OCI-LY3 (cell line): ENCODE data around the gene CALML4.
"Not testable (repeated sequence)": the region's sequence is repeated elsewhere in the genome, so short reads cannot be mapped to it uniquely, and the experiment has no call there.

Source experiments
- H2AFZ ChIP-seq: fragments of 200-600, 300-600 bp; shearing (Covaris generic); 2 replicates; pipeline ENCODE4 v1.6.0; 2014; ENCODE audit warnings: antibody characterized with exemption, low read depth, low read length
- H3K27ac ChIP-seq: fragments of 200-600, 300-600 bp; sonication (generic); 2 replicates; pipeline ENCODE4 v1.5.1; 2014; ENCODE audit warnings: mild to moderate bottlenecking, low read length, moderate library complexity, mixed read lengths
- H3K27me3 ChIP-seq: fragments of 200-600, 300-600 bp; sonication (generic); 2 replicates; pipeline ENCODE4 v1.6.1; 2014; ENCODE audit warnings: low read depth, low read length, mixed read lengths
- H3K36me3 ChIP-seq: fragments of 200-600, 300-600 bp; sonication (generic); replicated peaks from 2 replicates; pipeline ENCODE3; 2014; ENCODE audit warnings: low read depth, low read length, mixed read lengths
- H3K4me1 ChIP-seq: fragments of 300-600, 200-600 bp; sonication (generic); 2 replicates; pipeline ENCODE4 v1.6.1; 2014; ENCODE audit warnings: low read length, mixed read lengths
- H3K4me2 ChIP-seq: fragments of 200-600, 300-600 bp; sonication (generic); 2 replicates; pipeline ENCODE4 v1.6.1; 2014; ENCODE audit warnings: low read length, mixed read lengths
- H3K4me3 ChIP-seq: fragments of 300-600, 200-600 bp; sonication (generic); 2 replicates; pipeline ENCODE4 v1.5.1; 2014; ENCODE audit warnings: antibody characterized with exemption, mild to moderate bottlenecking, low read length, moderate library complexity
- H3K79me2 ChIP-seq: fragments of 300-600, 200-600 bp; shearing (Covaris generic); 2 replicates; pipeline ENCODE4 v1.6.1; 2014; ENCODE audit warnings: mild to moderate bottlenecking, low read length, mixed read lengths
- H3K9ac ChIP-seq: fragments of 300-600, 200-600 bp; shearing (Covaris generic); 2 replicates; pipeline ENCODE4 v1.6.0; 2014; ENCODE audit warnings: mild to moderate bottlenecking, low read length, moderate library complexity
- H3K9me3 ChIP-seq: fragments of 200-600, 300-600 bp; shearing (Covaris generic); 2 replicates; pipeline ENCODE4 v1.6.1; 2014; ENCODE audit warnings: low read length, mixed read lengths; ENCODE audit not compliant: insufficient read depth
- H4K20me1 ChIP-seq: fragments of 200-600, 300-600 bp; sonication (generic); 2 replicates; pipeline ENCODE4 v1.6.1; 2016; ENCODE audit warnings: low read length, mixed read lengths; ENCODE audit not compliant: insufficient read depth
- CTCF ChIP-seq: fragments of 200-600, 300-600 bp; sonication (generic); IDR thresholded peaks from 2 replicates; pipeline ENCODE4 v1.5.1; 2014; ENCODE audit warnings: antibody characterized with exemption, low read length, low read depth
- EZH2phosphoT487 ChIP-seq: fragments of 200-600 bp; shearing (Covaris generic); IDR thresholded peaks from 2 replicates; pipeline ENCODE4 v1.6.1; 2018; ENCODE audit warnings: antibody characterized with exemption, mixed run types, low read depth

The CALML4 gene

GRCh38 chr15:68241088-68241935 is 36.2 kb upstream of the CALML4 start:
- Histone ChIP-seq H3K9ac (no peak overlapping the region), H3K4me3 (no peak overlapping the region), H3K27me3 (no peaks in the 10 kb centered on the region), H3K27ac (no peak overlapping the region), H3K4me1 (no peaks in the 10 kb centered on the region), H4K20me1 (no peaks in the 10 kb centered on the region), H3K79me2 (no peaks in the 10 kb centered on the region), H3K4me2 (no peak overlapping the region), H3K9me3 (peaks cover 6% of the 10 kb centered on the region; the same call in 1 of the 2 replicates), H3K36me3 (no peaks in the 10 kb centered on the region), H2AFZ (no peak overlapping the region)
- TF ChIP-seq EZH2phosphoT487, result no peak
- TF ChIP-seq CTCF, result no peak

GRCh38 chr15:68239025-68239424 is 33.9 kb upstream of the CALML4 start:
- Histone ChIP-seq H3K4me2 (no peak overlapping the region), H3K9ac (no peak overlapping the region)

GRCh38 chr15:68235022-68235421 is 29.9 kb upstream of the CALML4 start:
- TF ChIP-seq CTCF (no peak), EZH2phosphoT487 (no peak)
- no peak overlapping the region for H3K9ac ChIP-seq
- no peak overlapping the region for H3K4me2 ChIP-seq
- no peaks in the 10 kb centered on the region for H3K27me3 ChIP-seq
- no peaks in the 10 kb centered on the region for H3K9me3 ChIP-seq
- H4K20me1 ChIP-seq, result no peaks in the 10 kb centered on the region
- peaks cover 4% of the 10 kb centered on the region; the same call in 1 of the 2 replicates for H3K79me2 ChIP-seq
- H3K4me3 ChIP-seq, result no peak overlapping the region
- no peak overlapping the region for H3K27ac ChIP-seq
- H3K4me1 ChIP-seq, result peaks cover 24% of the 10 kb centered on the region
- no peaks in the 10 kb centered on the region for H3K36me3 ChIP-seq
- no peak overlapping the region for H2AFZ ChIP-seq

More at GRCh38 chr15:68239025-68239424, 33.9 kb upstream of the CALML4 start:
- H3K27ac ChIP-seq, result no peak overlapping the region
- H3K9me3 ChIP-seq, result no peaks in the 10 kb centered on the region
- H3K27me3 ChIP-seq, result no peaks in the 10 kb centered on the region
- H3K4me1 ChIP-seq, result no peaks in the 10 kb centered on the region
- H3K4me3 ChIP-seq, result no peak overlapping the region
- H3K79me2 ChIP-seq, result no peaks in the 10 kb centered on the region
- H4K20me1 ChIP-seq, result no peaks in the 10 kb centered on the region
- H3K36me3 ChIP-seq, result no peaks in the 10 kb centered on the region
- H2AFZ ChIP-seq, result no peak overlapping the region
- TF ChIP-seq EZH2phosphoT487, result no peak
- no peak for TF ChIP-seq CTCF

GRCh38 chr15:68234520-68234919 is 29.4 kb upstream of the CALML4 start:
- H3K36me3 ChIP-seq, H3K4me2 ChIP-seq, H3K27me3 ChIP-seq, H3K27ac ChIP-seq, H4K20me1 ChIP-seq, H3K9ac ChIP-seq, H2AFZ ChIP-seq, H3K9me3 ChIP-seq, H3K79me2 ChIP-seq, H3K4me3 ChIP-seq: not testable (repeated sequence)
- H3K4me1 ChIP-seq, result peaks cover 24% of the 10 kb centered on the region
